Thyroid gland (tissue), 4 donors: ENCODE data around the gene SUN2. TPM values are rescaled to one million over a fixed set of nuclear protein-coding genes. Genes with fewer than 3 reads are reported as not detected.
"Not testable (repeated sequence)": the region's sequence is repeated elsewhere in the genome, so short reads cannot be mapped to it uniquely, and the experiment has no call there.

Experiments
- DNase-seq, 2 donors: peaks; one replicate each; pipeline ENCODE4 v3.0.0-alpha.2; 2019
- H3K27ac ChIP-seq, 3 donors: fragments of 200-600 bp; sonication (generic); 1 replicate in 2 of 3; 2 replicates in 1 of 3; pipeline ENCODE4 v1.5.1; 2016 to 2019; ENCODE audit warnings: mild to moderate bottlenecking in 1 of 3, moderate library complexity in 1 of 3
- H3K27me3 ChIP-seq: fragments of 200-600 bp; sonication (generic); one replicate; pipeline ENCODE4 v1.5.1; 2019
- H3K36me3 ChIP-seq, 2 donors: fragments of 200-600 bp; sonication (generic); one replicate each; pipeline ENCODE4 v1.5.1; 2016 to 2019
- H3K4me1 ChIP-seq, 2 donors: fragments of 200-600 bp; sonication (generic); one replicate each; pipeline ENCODE4 v1.5.1; 2017 to 2019
- H3K4me3 ChIP-seq, 3 donors: fragments of 200-600 bp; sonication (generic); replicated peaks in 1 of 3; 1 replicate in 2 of 3; 2 replicates in 1 of 3; pipeline ENCODE4 v1.5.1; 2016; ENCODE audit warnings: mild to moderate bottlenecking in 1 of 3
- H3K9me3 ChIP-seq: fragments of 200-600 bp; sonication (generic); one replicate; pipeline ENCODE4 v1.5.1; 2017
- CTCF ChIP-seq, 6 experiments: fragments of 200-600 bp in 3 of 6; fragments of 450-650 bp in 3 of 6; sonication (generic) in 3 of 6; IDR thresholded peaks; one replicate each; pipeline ENCODE4 v1.5.1; 2016 to 2019; ENCODE audit warnings: antibody characterized with exemption in 6 of 6, mild to moderate bottlenecking in 2 of 6, inconsistent platforms in 1 of 6, moderate library complexity in 1 of 6
- POLR2A ChIP-seq, 2 donors: fragments of 450-650 bp; IDR thresholded peaks; one replicate each; pipeline ENCODE4 v1.6.1; 2017; ENCODE audit warnings: antibody characterized with exemption in 2 of 2, mild to moderate bottlenecking in 2 of 2, moderate library complexity in 1 of 2
- WGBS, 2 donors: methylation state at CpG; one replicate each; pipeline ENCODE4 v1.1.5; 2017; 5-methylcytosine and 5-hydroxymethylcytosine counted together
- intact Hi-C: fragments of 100-400 bp; cut with DNase I; formaldehyde crosslinking; loops from one replicate; pipeline ENCODE4 v1.15.1; 2023
- total RNA-seq, 4 donors: library from RNA; depleted of rRNA; stranded (reverse); fragments of >200 nt; gene quantifications; one replicate each; pipeline ENCODE4 v1.2.3, GENCODE V29; 2016

SUN2 gene, protein sequence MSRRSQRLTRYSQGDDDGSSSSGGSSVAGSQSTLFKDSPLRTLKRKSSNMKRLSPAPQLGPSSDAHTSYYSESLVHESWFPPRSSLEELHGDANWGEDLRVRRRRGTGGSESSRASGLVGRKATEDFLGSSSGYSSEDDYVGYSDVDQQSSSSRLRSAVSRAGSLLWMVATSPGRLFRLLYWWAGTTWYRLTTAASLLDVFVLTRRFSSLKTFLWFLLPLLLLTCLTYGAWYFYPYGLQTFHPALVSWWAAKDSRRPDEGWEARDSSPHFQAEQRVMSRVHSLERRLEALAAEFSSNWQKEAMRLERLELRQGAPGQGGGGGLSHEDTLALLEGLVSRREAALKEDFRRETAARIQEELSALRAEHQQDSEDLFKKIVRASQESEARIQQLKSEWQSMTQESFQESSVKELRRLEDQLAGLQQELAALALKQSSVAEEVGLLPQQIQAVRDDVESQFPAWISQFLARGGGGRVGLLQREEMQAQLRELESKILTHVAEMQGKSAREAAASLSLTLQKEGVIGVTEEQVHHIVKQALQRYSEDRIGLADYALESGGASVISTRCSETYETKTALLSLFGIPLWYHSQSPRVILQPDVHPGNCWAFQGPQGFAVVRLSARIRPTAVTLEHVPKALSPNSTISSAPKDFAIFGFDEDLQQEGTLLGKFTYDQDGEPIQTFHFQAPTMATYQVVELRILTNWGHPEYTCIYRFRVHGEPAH
- 100 to 1,000 TPM; 137 to 356 (median 153) TPM for total RNA-seq

GRCh38 chr22:38755911-38756532 is at the start of gene SUN2:
Gene SUN2, minus strand, starts transcription at chr22:38755998. Its CDS starts 3,370 bp downstream, at chr22:38752628.
- H3K4me1 ChIP-seq: peaks cover 16 to 32% of the 10 kb centered on the region in 2 donors

GRCh38 chr22:38805041-38805593 is 49.3 kb upstream of the SUN2 start:
- H3K9me3 ChIP-seq, DNase-seq, H3K27ac ChIP-seq, H3K4me3 ChIP-seq, H3K36me3 ChIP-seq, H3K27me3 ChIP-seq, H3K4me1 ChIP-seq, intact Hi-C loops: not testable (repeated sequence)
- WGBS, 2 donors: 80 to 83% methylated on average over 8 of the region's 8 CpGs

More at GRCh38 chr22:38755911-38756532, at the start of gene SUN2:
- Histone ChIP-seq H3K27me3 (no peaks in the 10 kb centered on the region), H3K36me3 (peaks cover 10 to 16% of the 10 kb centered on the region in 2 donors), H3K27ac (peak within 1 kb of the TSS; percentile 91 to 95 (median 94)), H3K4me3 (peak within 1 kb of the TSS; percentile 36 to 64 (median 63)), H3K9me3 (no peaks in the 10 kb centered on the region)
- TF ChIP-seq POLR2A (IDR thresholded peaks at IDR 0.05) (peak; percentile 60 to 84), CTCF (IDR thresholded peaks at IDR 0.05) (no peak)
- intact Hi-C loops: no loop called here
- peak; percentile 95 for DNase-seq
- WGBS, 2 donors: 2 to 10% methylated on average over 3 to 5 of the region's 68 CpGs

- H3K9me3 ChIP-seq: no peaks in the 10 kb centered on the region
- DNase-seq: peak; percentile 67 to 70
- TF ChIP-seq CTCF (IDR thresholded peaks at IDR 0.05): no peak
- no peak for TF ChIP-seq POLR2A (IDR thresholded peaks at IDR 0.05)
- WGBS, 2 donors: 19 to 34% methylated on average over 10 of the region's 10 CpGs
- no peaks in the 10 kb centered on the region for H3K4me1 ChIP-seq
- no peak overlapping the region for H3K4me3 ChIP-seq
- H3K27ac ChIP-seq: peak overlapping the region in 1 of 3 donors; percentile 36
- H3K27me3 ChIP-seq: no peaks in the 10 kb centered on the region
- intact Hi-C loops: no loop called here
- H3K36me3 ChIP-seq: no peaks in the 10 kb centered on the region
Measured at GRCh38 chr22:38802671-38803121, 46.9 kb upstream of the SUN2 start.

DNA sequence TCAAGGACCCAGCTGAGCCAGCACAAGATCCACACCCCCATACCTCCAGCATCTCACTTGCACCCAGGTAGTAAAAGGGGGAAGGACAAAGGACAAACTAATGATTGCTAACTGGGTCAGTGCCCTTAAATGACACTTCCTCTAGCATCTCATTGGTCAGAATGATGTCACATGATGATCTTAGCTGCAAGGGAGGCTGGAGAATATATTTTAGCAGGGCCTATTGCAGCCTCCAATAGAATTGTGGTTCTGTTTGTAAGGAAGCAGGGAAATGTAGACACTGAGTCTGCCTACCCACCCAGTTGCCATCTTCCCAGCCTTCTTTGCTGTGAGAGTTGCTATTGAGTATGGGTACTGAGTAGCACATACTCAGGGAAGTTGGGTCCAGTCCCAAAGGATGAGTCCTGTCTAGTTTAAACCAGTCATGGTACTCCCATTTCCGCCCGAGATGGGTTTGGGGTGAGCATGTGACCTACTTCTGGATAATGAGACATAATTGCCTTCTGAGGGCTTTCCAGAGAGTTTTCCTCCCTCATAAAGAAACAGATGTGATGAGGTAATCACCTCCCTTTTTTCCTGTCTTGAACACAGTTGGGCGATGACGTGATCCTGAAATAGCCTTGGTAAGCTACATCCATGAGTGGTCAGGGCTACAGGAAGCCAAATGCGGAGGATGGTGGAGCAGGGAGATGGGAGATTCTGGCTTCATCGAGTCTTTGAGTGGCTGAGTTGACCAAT is 43.6 kb upstream of the SUN2 start:
- Histone ChIP-seq H3K36me3 (no peaks in the 10 kb centered on the region), H3K9me3 (no peaks in the 10 kb centered on the region), H3K27me3 (no peaks in the 10 kb centered on the region), H3K4me3 (no peak overlapping the region), H3K4me1 (no peaks in the 10 kb centered on the region), H3K27ac (no peak overlapping the region)
- TF ChIP-seq CTCF (IDR thresholded peaks at IDR 0.05): no peak
- TF ChIP-seq POLR2A (IDR thresholded peaks at IDR 0.05): no peak
- DNase-seq: no peak
- intact Hi-C loops: no loop called here
- 41 to 60% methylated on average over 6 of the region's 6 CpGs for WGBS, 2 donors

DNA sequence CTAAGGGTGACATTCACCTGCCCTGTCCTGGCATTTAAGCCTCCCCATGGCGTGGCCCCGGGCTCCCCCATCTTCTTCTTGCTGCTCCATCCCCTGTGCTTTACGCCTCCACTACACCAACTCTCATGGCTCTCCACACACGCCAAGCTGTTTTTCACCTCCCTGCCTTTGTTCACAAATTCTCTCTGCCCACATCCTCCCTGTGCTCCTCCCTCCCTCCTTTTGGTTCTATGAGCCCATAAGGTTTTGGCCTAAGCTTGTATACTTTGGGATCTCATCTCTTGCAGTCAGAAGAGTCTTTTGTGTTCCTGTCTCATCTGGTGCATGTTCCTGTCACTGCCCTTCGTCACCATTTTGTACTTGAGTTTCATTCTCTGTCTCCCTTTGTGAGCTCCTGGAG is 42.7 kb upstream of the SUN2 start:
- DNase-seq: no peak
- Histone ChIP-seq H3K4me3 (no peak overlapping the region), H3K36me3 (no peaks in the 10 kb centered on the region), H3K4me1 (no peaks in the 10 kb centered on the region), H3K27me3 (no peaks in the 10 kb centered on the region), H3K27ac (no peak overlapping the region), H3K9me3 (no peaks in the 10 kb centered on the region)
- 79 to 80% methylated on average over 5 of the region's 5 CpGs for WGBS, 2 donors
- TF ChIP-seq POLR2A (IDR thresholded peaks at IDR 0.05): no peak
- no peak for TF ChIP-seq CTCF (IDR thresholded peaks at IDR 0.05)
- intact Hi-C loops: no loop called here
